HepG2 (cell line): ENCODE measurements around the gene ARL2. TPM values are rescaled to one million over a fixed set of nuclear protein-coding genes. Genes with fewer than 3 reads are reported as not detected.

Experiments used
- ATAC-seq: fragments of 200-7000 bp; cut with Tn5 transposase; 3 replicates; pipeline ENCODE4 v1.9.1; 2020; ENCODE audit warnings: mild to moderate bottlenecking, moderate library complexity
- BruUV-seq: library from RNA; stranded (reverse); fragments of 400-500 nt; replicated peaks from 2 replicates; lab custom pipeline; 2021; lab: Mats Ljungman, UMichigan
- CTCF ChIA-PET: fragments of 300-600 bp; formaldehyde crosslinking; extraction: SDS; loops from one replicate; lab custom pipeline; 2021; ENCODE audit warnings: low total read pairs, inconsistent platforms, low intra/inter-chr PET ratio; lab: Yijun Ruan, JAX
- POLR2A ChIA-PET: fragments of 350-600 bp; sonication (Branson Sonifier 250); formaldehyde crosslinking; loops from one replicate; lab custom pipeline; 2020; ENCODE audit warnings: antibody characterized with exemption, inconsistent platforms; lab: Yijun Ruan, JAX
- DNase-seq: peaks from one replicate; pipeline ENCODE4 v3.0.0-alpha.2; 2015; ENCODE audit warnings: low spot score
- FAIRE-seq: peaks from 3 replicates; lab custom pipeline; 2011; peaks lifted over from hg19 to GRCh38; lab: Jason Lieb, UNC
- H2AFZ ChIP-seq: one replicate; pipeline ENCODE4 v1.6.1; 2011; ENCODE audit warnings: low read length, inconsistent platforms
- H3K27ac ChIP-seq: fragments of 300-600 bp; 3 replicates; pipeline ENCODE4 v1.8.0; 2011; ENCODE audit warnings: mixed run types, mild to moderate bottlenecking, mixed read lengths, low read length, inconsistent platforms; ENCODE audit not compliant: insufficient read depth; ENCODE audit errors: extremely low read length
- H3K27me3 ChIP-seq, 2 experiments: fragments of 200-600 bp in 1 of 2; 2 replicates in 1 of 2; 3 replicates in 1 of 2; pipeline versions ENCODE4 v1.6.0 to v1.8.0; 2011; ENCODE audit warnings: low read length in 2 of 2, mild to moderate bottlenecking in 2 of 2, moderate library complexity in 2 of 2, inconsistent platforms in 1 of 2; ENCODE audit not compliant: insufficient read depth in 2 of 2, control insufficient read depth in 1 of 2
- H3K36me3 ChIP-seq, 2 experiments: fragments of 200-600 bp in 1 of 2; replicated peaks in 1 of 2; 2 replicates in 1 of 2; 3 replicates in 1 of 2; pipeline versions ENCODE4 v1.5.1 to v1.8.0; 2011; ENCODE audit warnings: low read length in 2 of 2, inconsistent platforms in 1 of 2; ENCODE audit not compliant: insufficient read depth in 2 of 2, control insufficient read depth in 1 of 2
- H3K4me1 ChIP-seq: 2 replicates; pipeline ENCODE4 v1.5.1; 2012; ENCODE audit warnings: low read length, inconsistent platforms; ENCODE audit not compliant: insufficient read depth
- H3K4me2 ChIP-seq: 2 replicates; pipeline ENCODE4 v1.6.0; 2011; ENCODE audit warnings: low read depth, low read length, inconsistent platforms
- H3K4me3 ChIP-seq, 3 experiments: fragments of 200-600 bp in 1 of 3; sonication (generic), shearing (Covaris generic) in 1 of 3; replicated peaks in 1 of 3; 2 replicates each; pipeline ENCODE4 v1.5.1; 2011 to 2016; ENCODE audit warnings: low read length in 3 of 3, inconsistent platforms in 2 of 3, low read depth in 2 of 3, mild to moderate bottlenecking in 2 of 3, control low read depth in 1 of 3, mixed read lengths in 1 of 3; ENCODE audit not compliant: insufficient read depth in 1 of 3
- H3K79me2 ChIP-seq: one replicate; pipeline ENCODE4 v1.6.1; 2011; ENCODE audit warnings: low read length, inconsistent platforms; ENCODE audit not compliant: insufficient read depth
- H3K9ac ChIP-seq: 2 replicates; pipeline ENCODE4 v1.6.0; 2011; ENCODE audit warnings: mild to moderate bottlenecking, low read depth, low read length, inconsistent platforms; ENCODE audit not compliant: insufficient read depth
- H3K9me3 ChIP-seq: 2 replicates; pipeline ENCODE4 v1.5.1; 2012; ENCODE audit warnings: mild to moderate bottlenecking, low read length
- H4K20me1 ChIP-seq: 2 replicates; pipeline ENCODE4 v1.6.0; 2011; ENCODE audit warnings: inconsistent platforms, mild to moderate bottlenecking, low read length, moderate library complexity; ENCODE audit not compliant: insufficient read depth
- ARNT ChIP-seq: fragments of 450-650 bp; IDR thresholded peaks from 2 replicates; pipeline ENCODE4 v1.6.1; 2017
- BCL6 ChIP-seq: IDR thresholded peaks from 2 replicates; pipeline ENCODE4 v1.6.1; 2016; ENCODE audit warnings: missing genetic modification reagents, missing compliant biosample characterization
- HBP1 ChIP-seq: IDR thresholded peaks from 2 replicates; pipeline ENCODE4 v1.6.1; 2016; ENCODE audit warnings: low read depth, control low read depth
- HNRNPH1 ChIP-seq: fragments of 200-400 bp; formaldehyde crosslinking; optimal IDR thresholded peaks from 2 replicates; pipeline ENCODE3; 2017; ENCODE audit warnings: mild to moderate bottlenecking, low read depth, low read length
- HOXA7 ChIP-seq: sonication (generic); formaldehyde crosslinking; IDR thresholded peaks from 2 replicates; pipeline ENCODE4 v1.8.1; 2022; ENCODE audit warnings: mild to moderate bottlenecking, missing genetic modification reagents, moderate library complexity
- MYPOP ChIP-seq: sonication (generic); formaldehyde crosslinking; IDR thresholded peaks from 2 replicates; pipeline ENCODE4 v1.8.1; 2023; ENCODE audit warnings: mild to moderate bottlenecking, moderate library complexity, missing genetic modification reagents
- SP140L ChIP-seq: sonication (generic); formaldehyde crosslinking; IDR thresholded peaks from 2 replicates; pipeline ENCODE4 v1.4.0; 2020; ENCODE audit warnings: missing genetic modification reagents, borderline replicate concordance
- TSC22D2 ChIP-seq: sonication (generic); formaldehyde crosslinking; IDR thresholded peaks from 2 replicates; pipeline ENCODE4 v1.5.1; 2020; ENCODE audit warnings: missing genetic modification reagents, mild to moderate bottlenecking, borderline replicate concordance
- ZFP36 ChIP-seq: fragments of 150-350 bp; IDR thresholded peaks from 2 replicates; pipeline ENCODE4 v1.6.1; 2018; ENCODE audit warnings: borderline replicate concordance, low read length, low read depth; ENCODE audit not compliant: partially characterized antibody
- ZKSCAN8 ChIP-seq: IDR thresholded peaks from 2 replicates; pipeline ENCODE4 v1.6.1; 2016; ENCODE audit warnings: borderline replicate concordance, missing genetic modification reagents, missing compliant biosample characterization
- ZNF18 ChIP-seq: sonication (generic); formaldehyde crosslinking; IDR thresholded peaks from 2 replicates; pipeline ENCODE4 v1.8.0; 2022; ENCODE audit warnings: mild to moderate bottlenecking, missing genetic modification reagents; ENCODE audit not compliant: insufficient replicate concordance
- ZNF234 ChIP-seq: sonication (generic); formaldehyde crosslinking; conservative IDR thresholded peaks from 2 replicates; pipeline ENCODE4 v1.5.1; 2020; ENCODE audit warnings: mild to moderate bottlenecking, missing genetic modification reagents
- ZNF616 ChIP-seq: sonication (generic); formaldehyde crosslinking; IDR thresholded peaks from 2 replicates; pipeline ENCODE4 v1.5.0; 2020; ENCODE audit warnings: low read depth, mild to moderate bottlenecking, missing genetic modification reagents
- ZNF746 ChIP-seq: sonication (generic); formaldehyde crosslinking; IDR thresholded peaks from 2 replicates; pipeline ENCODE4 v1.8.0; 2022; ENCODE audit warnings: mild to moderate bottlenecking, missing genetic modification reagents
- ZNF777 ChIP-seq: sonication (generic); formaldehyde crosslinking; IDR thresholded peaks from 2 replicates; pipeline ENCODE4 v1.4.0; 2020; ENCODE audit warnings: missing genetic modification reagents
- WGBS: methylation state at CpG from one replicate; pipeline ENCODE4 v1.1.6; 2017; ENCODE audit warnings: low lambda C conversion rate; 5-methylcytosine and 5-hydroxymethylcytosine counted together
- in situ Hi-C: cut with HindIII; loops from 2 replicates; pipeline ENCODE4 v1.10.0; 2017; ENCODE audit warnings: low pct_unique_long_range_greater_than_20kb; ENCODE audit not compliant: extremely low pct_ligation_motif_present
- intact Hi-C: fragments of 100-400 bp; cut with micrococcal nuclease; formaldehyde crosslinking; loops from one replicate; pipeline ENCODE4 v1.10.0; 2022; ENCODE audit not compliant: unreplicated experiment
- polyA plus RNA-seq, 8 experiments: library from polyadenylated mRNA; depleted of rRNA in 3 of 8; stranded (reverse) in 7 of 8; unstranded in 1 of 8; fragments of >200 nt; fragmentation: Illumina TruSeq in 4 of 8; extraction: Trizol in 4 of 8; gene quantifications; 2 replicates each; pipeline versions ENCODE4 v1.2.1 to v1.2.3, GENCODE V29; 2011 to 2016; ENCODE audit warnings: low read depth in 4 of 8, missing spikeins in 1 of 8, mixed read lengths in 1 of 8; ENCODE audit not compliant: insufficient read depth in 1 of 8
- total RNA-seq, 5 experiments: library from RNA; depleted of rRNA; stranded (reverse); fragments of >200 nt; fragmentation: Illumina TruSeq; extraction: Trizol; gene quantifications; 2 replicates each; pipeline ENCODE4 v1.2.3, GENCODE V29; 2016; ENCODE audit warnings: low read depth in 1 of 5
- TF ChIP-seq, protein P1 (sequence below): sonication (generic); formaldehyde crosslinking; IDR thresholded peaks from 2 replicates; pipeline ENCODE4 v1.5.0; 2020; ENCODE audit warnings: missing genetic modification reagents
- TF ChIP-seq, protein P2 (sequence below): sonication (generic); formaldehyde crosslinking; IDR thresholded peaks from 2 replicates; pipeline ENCODE4 v1.5.1; 2020; ENCODE audit warnings: mild to moderate bottlenecking, missing genetic modification reagents, moderate library complexity

ARL2 gene
- total and polyA plus RNA-seq, 2 of the 13 experiments (the other 11 are each of a cell fraction or from before 2014, with no cell fraction given), result 82.9 to 84.4 TPM

DNA sequence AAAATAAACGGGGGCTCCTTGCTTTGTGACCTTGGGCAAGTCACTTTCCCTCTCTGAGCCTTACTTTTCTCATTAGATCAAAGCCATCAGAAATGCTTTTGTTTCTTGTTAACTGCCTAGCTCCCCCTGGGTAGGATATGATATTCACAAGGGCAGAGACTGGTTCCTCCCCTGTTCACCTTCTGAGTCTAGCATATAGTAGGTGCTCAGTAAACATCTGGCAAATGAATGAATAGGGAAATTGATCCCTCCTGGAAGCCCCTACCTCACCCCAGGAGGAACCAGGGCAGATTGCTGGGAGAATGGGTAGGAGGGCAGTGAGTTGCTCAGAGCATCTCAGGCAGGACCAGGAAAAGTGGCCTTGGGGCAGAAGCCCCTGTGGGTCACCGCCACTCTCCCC, 20.5 kb downstream of the ARL2 start:
- no peak for FAIRE-seq
- no peak overlapping the region for H3K9ac ChIP-seq
- TF ChIP-seq TSC22D2 (CRISPR knock-in tag), result no peak
- TF ChIP-seq BCL6 (CRISPR knock-in tag), result no peak
- TF ChIP-seq, protein P1, sequence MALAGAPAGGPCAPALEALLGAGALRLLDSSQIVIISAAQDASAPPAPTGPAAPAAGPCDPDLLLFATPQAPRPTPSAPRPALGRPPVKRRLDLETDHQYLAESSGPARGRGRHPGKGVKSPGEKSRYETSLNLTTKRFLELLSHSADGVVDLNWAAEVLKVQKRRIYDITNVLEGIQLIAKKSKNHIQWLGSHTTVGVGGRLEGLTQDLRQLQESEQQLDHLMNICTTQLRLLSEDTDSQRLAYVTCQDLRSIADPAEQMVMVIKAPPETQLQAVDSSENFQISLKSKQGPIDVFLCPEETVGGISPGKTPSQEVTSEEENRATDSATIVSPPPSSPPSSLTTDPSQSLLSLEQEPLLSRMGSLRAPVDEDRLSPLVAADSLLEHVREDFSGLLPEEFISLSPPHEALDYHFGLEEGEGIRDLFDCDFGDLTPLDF, result no peak
- no peak for TF ChIP-seq ZNF616
- TF ChIP-seq ZNF18, result no peak
- TF ChIP-seq HOXA7, result no peak
- no peak for TF ChIP-seq SP140L (CRISPR knock-in tag)
- no peak for TF ChIP-seq ARNT
- TF ChIP-seq, protein P2, sequence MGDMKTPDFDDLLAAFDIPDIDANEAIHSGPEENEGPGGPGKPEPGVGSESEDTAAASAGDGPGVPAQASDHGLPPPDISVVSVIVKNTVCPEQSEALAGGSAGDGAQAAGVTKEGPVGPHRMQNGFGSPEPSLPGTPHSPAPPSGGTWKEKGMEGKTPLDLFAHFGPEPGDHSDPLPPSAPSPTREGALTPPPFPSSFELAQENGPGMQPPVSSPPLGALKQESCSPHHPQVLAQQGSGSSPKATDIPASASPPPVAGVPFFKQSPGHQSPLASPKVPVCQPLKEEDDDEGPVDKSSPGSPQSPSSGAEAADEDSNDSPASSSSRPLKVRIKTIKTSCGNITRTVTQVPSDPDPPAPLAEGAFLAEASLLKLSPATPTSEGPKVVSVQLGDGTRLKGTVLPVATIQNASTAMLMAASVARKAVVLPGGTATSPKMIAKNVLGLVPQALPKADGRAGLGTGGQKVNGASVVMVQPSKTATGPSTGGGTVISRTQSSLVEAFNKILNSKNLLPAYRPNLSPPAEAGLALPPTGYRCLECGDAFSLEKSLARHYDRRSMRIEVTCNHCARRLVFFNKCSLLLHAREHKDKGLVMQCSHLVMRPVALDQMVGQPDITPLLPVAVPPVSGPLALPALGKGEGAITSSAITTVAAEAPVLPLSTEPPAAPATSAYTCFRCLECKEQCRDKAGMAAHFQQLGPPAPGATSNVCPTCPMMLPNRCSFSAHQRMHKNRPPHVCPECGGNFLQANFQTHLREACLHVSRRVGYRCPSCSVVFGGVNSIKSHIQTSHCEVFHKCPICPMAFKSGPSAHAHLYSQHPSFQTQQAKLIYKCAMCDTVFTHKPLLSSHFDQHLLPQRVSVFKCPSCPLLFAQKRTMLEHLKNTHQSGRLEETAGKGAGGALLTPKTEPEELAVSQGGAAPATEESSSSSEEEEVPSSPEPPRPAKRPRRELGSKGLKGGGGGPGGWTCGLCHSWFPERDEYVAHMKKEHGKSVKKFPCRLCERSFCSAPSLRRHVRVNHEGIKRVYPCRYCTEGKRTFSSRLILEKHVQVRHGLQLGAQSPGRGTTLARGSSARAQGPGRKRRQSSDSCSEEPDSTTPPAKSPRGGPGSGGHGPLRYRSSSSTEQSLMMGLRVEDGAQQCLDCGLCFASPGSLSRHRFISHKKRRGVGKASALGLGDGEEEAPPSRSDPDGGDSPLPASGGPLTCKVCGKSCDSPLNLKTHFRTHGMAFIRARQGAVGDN (CRISPR knock-in tag), result no peak
- TF ChIP-seq ZNF777 (CRISPR knock-in tag), result no peak
- TF ChIP-seq HBP1, result no peak
- TF ChIP-seq MYPOP (CRISPR knock-in tag), result no peak
- TF ChIP-seq ZNF234 (CRISPR knock-in tag), result no peak
- TF ChIP-seq ZNF746 (CRISPR knock-in tag), result no peak
- no peak for TF ChIP-seq ZKSCAN8
- no peak for TF ChIP-seq ZFP36
- no peak for TF ChIP-seq HNRNPH1

More for the DNA sequence above, 20.5 kb downstream of the ARL2 start:
- Histone ChIP-seq H3K4me2 (no peak overlapping the region), H4K20me1 (no peaks in the 10 kb centered on the region), H2AFZ (no peak overlapping the region), H3K27me3 (no peaks in the 10 kb centered on the region), H3K79me2 (no peaks in the 10 kb centered on the region), H3K27ac (no peak overlapping the region), H3K9me3 (no peaks in the 10 kb centered on the region), H3K36me3 (peaks cover 24 to 50% of the 10 kb centered on the region in 2 experiments), H3K4me1 (no peaks in the 10 kb centered on the region), H3K4me3 (no peak overlapping the region)
- BruUV-seq, result no TSS peak
- in situ Hi-C loops (no loop called here), intact Hi-C loops (no loop called here)
- no peak for DNase-seq
- ATAC-seq, result no peak
- CTCF ChIA-PET, result no interaction called here
- 97% methylated on average over 2 of the region's 2 CpGs for WGBS
- POLR2A ChIA-PET, result no interaction called here
